CD1c-positive myeloid dendritic cell (primary cell): ENCODE data around the gene CD4.
"Not testable (repeated sequence)": the region's sequence is repeated elsewhere in the genome, so short reads cannot be mapped to it uniquely, and the experiment has no call there.

Experiments
- DNase-seq: peaks from one replicate; pipeline ENCODE4 v3.0.0-alpha.2; 2016; ENCODE audit errors: extremely low spot score

Gene CD4

GRCh38 chr12:6788972-6789924, at the start of gene CD4:
CD4 (plus strand) TSS chr12:6789528; CDS start chr12:6800139, 10,611 bp downstream.
- DNase-seq = peak; percentile 77

- DNase-seq = not testable (repeated sequence)
Observed at GRCh38 chr12:6742080-6742479, 47.2 kb upstream of the CD4 start.

GRCh38 chr12:6742834-6743233, 46.5 kb upstream of the CD4 start:
- no peak for DNase-seq

DNA sequence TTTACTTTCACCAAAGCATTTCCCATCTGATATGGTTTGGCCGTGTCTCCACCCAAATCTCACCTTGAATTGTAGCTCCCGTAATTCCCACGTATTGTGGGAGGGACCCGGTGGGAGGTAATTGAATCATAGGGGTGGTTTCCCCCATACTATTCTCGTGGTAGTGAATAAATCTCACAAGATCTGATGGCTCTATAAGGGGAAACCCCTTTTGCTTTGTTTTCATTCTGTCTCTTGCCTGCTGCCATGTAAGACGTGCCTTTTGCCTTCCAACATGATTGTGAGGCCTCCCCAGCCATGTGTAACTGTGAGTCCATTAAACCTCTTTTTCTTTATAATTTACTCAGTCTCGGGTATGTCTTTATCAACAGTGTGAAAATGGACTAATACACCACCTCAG, 46.0 kb upstream of the CD4 start:
- DNase-seq = not testable (repeated sequence)

GRCh38 chr12:6745741-6746525, 43.4 kb upstream of the CD4 start:
- peak; percentile 90 for DNase-seq

GRCh38 chr12:6747216-6747615, 42.1 kb upstream of the CD4 start:
- DNase-seq = peak; percentile 38

- DNase-seq = no peak
Observed at GRCh38 chr12:6748761-6749160, 40.6 kb upstream of the CD4 start.

- no peak for DNase-seq
Observed at GRCh38 chr12:6750506-6750905, 38.8 kb upstream of the CD4 start.

DNA sequence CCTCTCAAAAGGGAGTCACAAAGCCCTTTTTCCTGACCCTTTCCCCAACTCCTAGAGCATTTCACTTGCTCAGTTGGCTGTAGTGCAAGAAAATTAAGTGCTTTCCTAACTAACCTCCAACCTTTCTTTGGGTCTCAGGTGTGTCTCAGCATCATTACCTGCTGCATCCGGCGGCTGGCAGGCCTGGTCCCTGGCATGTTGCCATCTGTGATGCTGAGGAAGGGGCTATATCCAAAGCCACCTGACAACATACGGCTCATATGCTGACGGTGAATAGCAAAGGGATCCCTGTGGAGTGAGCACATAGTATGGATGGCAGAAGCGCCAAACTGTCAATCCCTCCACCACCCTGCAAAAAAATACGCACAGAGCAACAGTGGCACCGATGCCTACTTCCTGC, 37.6 kb upstream of the CD4 start:
- DNase-seq = no peak

DNA sequence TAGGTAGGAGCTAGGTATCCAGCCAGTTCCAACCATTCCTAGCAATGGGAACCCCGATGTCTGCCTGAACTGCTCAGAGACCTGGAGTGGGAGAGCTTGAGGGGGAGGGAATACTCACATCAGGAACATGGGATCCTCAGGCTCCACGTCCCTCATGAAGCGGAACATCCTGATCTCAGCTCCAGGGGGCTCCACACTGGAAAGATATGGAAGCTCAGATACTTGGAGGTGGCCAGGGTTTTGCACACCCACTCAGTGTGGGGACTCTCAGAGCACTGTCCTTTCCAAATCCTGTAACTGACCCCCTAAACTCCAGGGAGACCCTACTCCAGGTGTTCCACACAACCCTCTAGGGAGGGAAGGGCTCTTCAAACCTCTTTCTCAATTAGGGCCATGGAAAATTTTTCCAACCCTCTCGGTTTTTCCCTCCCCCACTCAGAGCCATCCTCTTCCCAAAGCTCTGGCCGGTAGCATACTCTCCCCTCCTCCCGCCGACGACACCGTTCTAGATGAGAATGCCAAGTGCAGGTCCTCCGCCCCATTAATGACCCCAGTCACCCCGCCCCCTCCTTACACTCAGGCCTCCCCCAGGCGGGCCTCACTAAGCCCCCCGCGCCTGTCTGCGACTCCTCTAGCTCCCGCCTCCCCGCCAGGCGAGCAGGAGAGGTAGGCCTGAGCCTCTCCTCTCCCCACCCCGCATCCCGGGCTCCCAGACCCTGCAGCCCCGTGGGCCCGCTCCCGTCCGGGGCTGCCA, 37.0 kb upstream of the CD4 start:
- no peak for DNase-seq

GRCh38 chr12:6752921-6753771, 36.2 kb upstream of the CD4 start, which contains the start of gene MLF2:
MLF2 (minus strand) TSS chr12:6753141; CDS start chr12:6752334, 807 bp downstream.
- DNase-seq = peak; percentile 98

- peak; percentile 23 for DNase-seq
Observed at GRCh38 chr12:6753772-6754356, 35.5 kb upstream of the CD4 start.

DNA sequence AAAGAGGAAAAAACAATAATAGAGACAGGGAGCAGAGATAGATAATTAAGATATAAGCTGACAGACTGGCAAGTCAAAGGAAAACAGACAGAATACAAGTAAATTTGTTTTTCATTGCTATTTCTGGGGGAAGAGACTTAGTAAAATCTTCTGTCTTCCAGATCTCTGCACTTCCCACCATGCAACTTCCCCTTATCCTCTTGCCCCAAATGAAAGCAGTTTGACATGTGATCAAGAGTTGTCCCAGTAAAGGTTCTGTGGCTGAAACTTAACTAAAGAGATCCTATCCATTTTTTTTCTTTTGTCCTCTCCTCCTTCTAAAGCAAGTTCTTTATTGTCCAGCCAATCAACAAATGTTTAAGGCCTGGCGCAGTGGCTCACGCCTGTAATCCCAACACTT, 34.9 kb upstream of the CD4 start:
- peak; percentile 53 for DNase-seq

GRCh38 chr12:6757028-6757690, 32.2 kb upstream of the CD4 start:
- DNase-seq = no peak

- DNase-seq = no peak
Observed at GRCh38 chr12:6758506-6759095, 30.7 kb upstream of the CD4 start.

DNA sequence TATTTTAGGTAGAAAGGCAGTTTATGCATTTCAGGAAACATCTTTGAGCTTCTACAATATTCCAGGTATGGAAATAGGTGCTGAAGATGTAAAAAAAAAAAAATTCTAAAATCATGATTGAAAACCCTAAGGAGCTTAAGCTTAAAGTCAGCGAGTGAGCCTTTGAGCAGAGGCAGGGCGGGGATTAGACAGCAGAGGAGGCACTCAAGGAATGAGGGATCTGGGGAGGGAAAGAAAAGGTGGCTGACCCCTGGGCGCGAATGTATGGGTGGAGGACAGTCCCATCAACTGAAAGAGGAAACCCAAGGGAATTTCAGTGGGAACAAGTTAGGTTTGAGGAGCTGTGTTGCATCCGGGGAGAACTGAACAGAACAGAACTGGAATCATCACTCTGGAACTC, 29.6 kb upstream of the CD4 start:
- no peak for DNase-seq

- DNase-seq = no peak
Observed at GRCh38 chr12:6763380-6763779, 25.9 kb upstream of the CD4 start.

- peak; percentile 83 for DNase-seq
Observed at GRCh38 chr12:6764011-6764828, 25.1 kb upstream of the CD4 start.
